Lung (tissue), 12 donors: Measurements from ENCODE around the gene UBE2D1. TPM values are rescaled to one million over a fixed set of nuclear protein-coding genes. Genes with fewer than 3 reads are reported as not detected.

Experiments
- ATAC-seq: fragments of 200-7000 bp; cut with Tn5 transposase; one replicate; pipeline ENCODE4 v1.9.1; 2020; ENCODE audit warnings: moderate number of reproducible peaks; ENCODE audit not compliant: insufficient read depth, low FRiP score
- DNase-seq, 3 donors: peaks; one replicate each; pipeline ENCODE4 v3.0.0-alpha.2; 2013 to 2017
- H3K27ac ChIP-seq, 2 donors: one replicate each; pipeline ENCODE4 v1.5.1; 2013; ENCODE audit warnings: mild to moderate bottlenecking in 2 of 2, moderate library complexity in 2 of 2, control low read depth in 1 of 2, inconsistent platforms in 1 of 2, low read depth in 1 of 2, low read length in 1 of 2
- H3K27me3 ChIP-seq, 3 donors: one replicate each; pipeline ENCODE4 v1.5.1; 2013; ENCODE audit warnings: low read length in 2 of 3; ENCODE audit not compliant: control insufficient read depth in 3 of 3, insufficient read depth in 3 of 3
- H3K36me3 ChIP-seq, 4 donors: one replicate each; pipeline ENCODE4 v1.5.1; 2013; ENCODE audit warnings: low read length in 4 of 4, mild to moderate bottlenecking in 1 of 4, moderate library complexity in 1 of 4; ENCODE audit not compliant: control insufficient read depth in 4 of 4, insufficient read depth in 4 of 4
- H3K4me1 ChIP-seq, 5 donors: one replicate each; pipeline ENCODE4 v1.5.1; 2013; ENCODE audit warnings: low read length in 5 of 5, mild to moderate bottlenecking in 2 of 5, moderate library complexity in 1 of 5; ENCODE audit not compliant: control insufficient read depth in 5 of 5, insufficient read depth in 5 of 5
- H3K4me3 ChIP-seq: one replicate; pipeline ENCODE4 v1.5.1; 2013; ENCODE audit warnings: mild to moderate bottlenecking, control low read depth, moderate library complexity
- H3K9ac ChIP-seq, 2 donors: one replicate each; pipeline ENCODE4 v1.5.1; 2013; ENCODE audit warnings: low read length in 2 of 2, control low read depth in 1 of 2; ENCODE audit not compliant: insufficient read depth in 1 of 2
- H3K9me3 ChIP-seq, 4 donors: one replicate each; pipeline ENCODE4 v1.5.1; 2013; ENCODE audit warnings: low read length in 3 of 4, mild to moderate bottlenecking in 1 of 4, moderate library complexity in 1 of 4; ENCODE audit not compliant: control insufficient read depth in 4 of 4, insufficient read depth in 3 of 4
- CTCF ChIP-seq: IDR thresholded peaks from 2 replicates; pipeline ENCODE4 v1.5.1; 2012; ENCODE audit warnings: mild to moderate bottlenecking; ENCODE audit errors: control extremely low read depth, extremely low read depth
- whole genome bisulfite sequencing, 2 donors: extraction: QIAGEN DNeasy Blood & Tissue Kit; methylation state at CpG; one replicate each; pipeline ENCODE4 v1.1.7; 2013; 5-methylcytosine and 5-hydroxymethylcytosine counted together
- polyA plus RNA-seq, 2 donors: library from polyadenylated mRNA; stranded (reverse); fragments of 200-250 nt; gene quantifications; one replicate each; pipeline ENCODE4 v1.2.1, GENCODE V29; 2013
- total RNA-seq, 2 donors: library from RNA; depleted of rRNA in 1 of 2; stranded (reverse); fragments of >200 nt in 1 of 2; gene quantifications; one replicate each; pipeline ENCODE4 v1.2.1, GENCODE V29; 2014 to 2021
- donor health status: control.
- donor health status: control.
- donor health status: Bipolar disorder and iron deficiency.
- donor health status: healthy.
- donor health status: DM: yes; HTN: yes; CAD: no.

The UBE2D1 gene
- total and polyA plus RNA-seq, 4 donors = 15.6 to 30.5 (median 21.0) TPM

DNA sequence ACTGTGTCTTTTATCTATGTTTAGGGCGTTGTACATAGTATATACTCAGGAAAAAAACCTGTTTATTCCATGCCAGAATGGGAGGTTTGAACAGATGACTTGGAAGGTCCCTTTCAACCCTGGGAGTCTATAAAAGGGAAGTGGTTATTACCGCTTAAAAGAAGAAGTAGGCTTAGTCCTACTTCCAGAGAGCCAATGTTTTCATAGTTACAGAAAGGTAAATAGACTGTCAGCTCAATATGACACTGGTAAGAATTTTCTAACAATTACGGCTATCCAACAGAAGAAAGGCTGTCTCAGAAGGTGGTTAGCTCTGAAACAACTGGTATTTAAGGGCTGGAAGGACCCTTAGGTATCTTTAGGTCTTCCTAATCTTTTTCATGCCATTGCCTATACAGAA lies 49.3 kb downstream of the UBE2D1 start:
- Histone ChIP-seq H3K27me3 (no peaks in the 10 kb centered on the region), H3K27ac (peak overlapping the region in 1 of 2 donors; percentile 82), H3K9me3 (no peaks in the 10 kb centered on the region), H3K4me1 (peaks cover 0 to 17% (median 8%) of the 10 kb centered on the region in 5 donors), H3K4me3 (no peak overlapping the region), H3K36me3 (peaks cover 0 to 18% (median 6%) of the 10 kb centered on the region in 4 donors), H3K9ac (peak overlapping the region in 1 of 2 donors; percentile 76)
- ATAC-seq (no peak), DNase-seq (peak in 2 of 3 donors; percentile 8 to 23)
- TF ChIP-seq CTCF = no peak
- WGBS, 2 donors = 23 to 57% methylated on average over 3 of the region's 3 CpGs

GRCh38 chr10:58384544-58384998 lies 49.8 kb downstream of the UBE2D1 start:
- peak overlapping the region; percentile 92 for H3K4me3 ChIP-seq
- TF ChIP-seq CTCF = no peak
- ATAC-seq (no peak), DNase-seq (no peak)
- H3K4me1 ChIP-seq = peaks cover 0 to 17% (median 8%) of the 10 kb centered on the region in 5 donors
- H3K27ac ChIP-seq = peak overlapping the region; percentile 82 to 97
- no peaks in the 10 kb centered on the region for H3K27me3 ChIP-seq
- H3K9ac ChIP-seq = peak overlapping the region; percentile 76 to 87
- no peaks in the 10 kb centered on the region for H3K9me3 ChIP-seq
- H3K36me3 ChIP-seq = peaks cover 2 to 22% (median 8%) of the 10 kb centered on the region in 4 donors
- 1 to 2% methylated on average over 12 of the region's 12 CpGs for WGBS, 2 donors

- Histone ChIP-seq H3K27ac (peak within 1 kb of the TSS; percentile 90 to 97), H3K27me3 (no peaks in the 10 kb centered on the region), H3K9ac (peak within 1 kb of the TSS; percentile 87 to 89), H3K4me3 (peak within 1 kb of the TSS; percentile 92), H3K4me1 (peaks cover 0 to 17% (median 8%) of the 10 kb centered on the region in 5 donors), H3K9me3 (no peaks in the 10 kb centered on the region), H3K36me3 (peaks cover 2 to 24% (median 9%) of the 10 kb centered on the region in 4 donors)
- DNase-seq = peak; percentile 97
- ATAC-seq = peak; percentile 97
- 0% methylated on average over 59 to 65 of the region's 65 CpGs for WGBS, 2 donors
- peak; percentile 30 for TF ChIP-seq CTCF
Observed at GRCh38 chr10:58384999-58385783, 50.4 kb downstream of the UBE2D1 start, which contains the start of gene TFAM. TFAM (plus strand) TSS chr10:58385410; CDS start chr10:58385548, 138 bp downstream.
